ENCODE results near the gene PLCH1.
A peak's percentile ranks its signal among the peaks of the same experiment; 100 is the strongest.

Gene PLCH1

GRCh38 chr3:155382396-155383042 lies 362.4 kb downstream of the PLCH1 start:
- Histone ChIP-seq H3K23ac (ENCODE audit: low read length) (no peak overlapping the region), H2BK15ac (replicated peaks; ENCODE audit: low read depth) (no peak overlapping the region), H3K27me3 (ENCODE audit: insufficient read depth, low read length, poor library complexity) (no peaks in the 10 kb centered on the region), H3K9ac (ENCODE audit: low read length) (no peak overlapping the region), H3K27ac (ENCODE audit: low read depth, low read length) (no peak overlapping the region), H3K79me2 (ENCODE audit: control insufficient read depth, insufficient read depth, low read length) (no peaks in the 10 kb centered on the region), H3K36me3 (ENCODE audit: control insufficient read depth, insufficient read depth, low read length) (no peaks in the 10 kb centered on the region), H2AK5ac (ENCODE audit: low read length) (no peak overlapping the region), H2BK5ac (ENCODE audit: low read length) (no peak overlapping the region), H4K8ac (ENCODE audit: low read depth, low read length) (no peak overlapping the region), H4K5ac (ENCODE audit: low read length) (no peak overlapping the region), H3K79me1 (ENCODE audit: low read length) (no peaks in the 10 kb centered on the region), H3K4me3 (ENCODE audit: low read length) (no peak overlapping the region), H2BK120ac (ENCODE audit: low read depth, low read length) (no peak overlapping the region), H3K18ac (ENCODE audit: low read length) (no peak overlapping the region), H3K56ac (ENCODE audit: low read length) (no peak overlapping the region), H3K4me2 (ENCODE audit: low read length) (no peak overlapping the region), H3K4ac (ENCODE audit: low read depth, low read length) (no peak overlapping the region), H3K4me1 (ENCODE audit: control insufficient read depth, low read depth, low read length) (no peaks in the 10 kb centered on the region)
- WGBS (ENCODE audit: extremely low coverage, insufficient coverage, low lambda C conversion rate): no CpG with 5 or more reads among the region's 6 CpGs
- DNase-seq: peak; percentile 82

GRCh38 chr3:155377847-155378246 lies 367.0 kb downstream of the PLCH1 start:
- DNase-seq: no peak
- H3K4ac ChIP-seq (ENCODE audit: low read depth, low read length): no peak overlapping the region
- H3K9ac ChIP-seq (ENCODE audit: low read length): no peak overlapping the region
- H2AK5ac ChIP-seq (ENCODE audit: low read length): no peak overlapping the region
- H3K36me3 ChIP-seq (ENCODE audit: control insufficient read depth, insufficient read depth, low read length): no peaks in the 10 kb centered on the region
- H3K79me2 ChIP-seq (ENCODE audit: control insufficient read depth, insufficient read depth, low read length): no peaks in the 10 kb centered on the region
- H2BK15ac ChIP-seq (replicated peaks; ENCODE audit: low read depth): no peak overlapping the region
- H3K4me3 ChIP-seq (ENCODE audit: low read length): no peak overlapping the region
- H3K27ac ChIP-seq (ENCODE audit: low read depth, low read length): no peak overlapping the region
- no peak overlapping the region for H3K56ac ChIP-seq (ENCODE audit: low read length)
- WGBS (ENCODE audit: extremely low coverage, insufficient coverage, low lambda C conversion rate): no CpG with 5 or more reads among the region's 1 CpG
- no peak overlapping the region for H4K5ac ChIP-seq (ENCODE audit: low read length)
- H3K4me1 ChIP-seq (ENCODE audit: control insufficient read depth, low read depth, low read length): no peaks in the 10 kb centered on the region
- H3K27me3 ChIP-seq (ENCODE audit: insufficient read depth, low read length, poor library complexity): no peaks in the 10 kb centered on the region
- H4K8ac ChIP-seq (ENCODE audit: low read depth, low read length): no peak overlapping the region
- no peak overlapping the region for H2BK5ac ChIP-seq (ENCODE audit: low read length)
- no peaks in the 10 kb centered on the region for H3K79me1 ChIP-seq (ENCODE audit: low read length)
- H3K18ac ChIP-seq (ENCODE audit: low read length): no peak overlapping the region
- no peak overlapping the region for H3K23ac ChIP-seq (ENCODE audit: low read length)
- no peak overlapping the region for H3K4me2 ChIP-seq (ENCODE audit: low read length)
- no peak overlapping the region for H2BK120ac ChIP-seq (ENCODE audit: low read depth, low read length)

- WGBS (ENCODE audit: extremely low coverage, insufficient coverage, low lambda C conversion rate): no CpG with 5 or more reads among the region's 2 CpGs
- Histone ChIP-seq H3K4ac (ENCODE audit: low read depth, low read length) (no peak overlapping the region), H3K9ac (ENCODE audit: low read length) (no peak overlapping the region), H3K79me2 (ENCODE audit: control insufficient read depth, insufficient read depth, low read length) (no peaks in the 10 kb centered on the region), H3K36me3 (ENCODE audit: control insufficient read depth, insufficient read depth, low read length) (no peaks in the 10 kb centered on the region), H3K79me1 (ENCODE audit: low read length) (no peaks in the 10 kb centered on the region), H3K4me3 (ENCODE audit: low read length) (no peak overlapping the region), H3K4me2 (ENCODE audit: low read length) (no peak overlapping the region), H2BK15ac (replicated peaks; ENCODE audit: low read depth) (no peak overlapping the region), H2AK5ac (ENCODE audit: low read length) (no peak overlapping the region), H2BK120ac (ENCODE audit: low read depth, low read length) (no peak overlapping the region), H3K23ac (ENCODE audit: low read length) (no peak overlapping the region), H2BK5ac (ENCODE audit: low read length) (no peak overlapping the region), H4K8ac (ENCODE audit: low read depth, low read length) (no peak overlapping the region), H3K18ac (ENCODE audit: low read length) (no peak overlapping the region), H3K27me3 (ENCODE audit: insufficient read depth, low read length, poor library complexity) (no peaks in the 10 kb centered on the region), H3K4me1 (ENCODE audit: control insufficient read depth, low read depth, low read length) (peaks cover 3% of the 10 kb centered on the region), H3K27ac (ENCODE audit: low read depth, low read length) (no peak overlapping the region), H3K56ac (ENCODE audit: low read length) (no peak overlapping the region), H4K5ac (ENCODE audit: low read length) (no peak overlapping the region)
- DNase-seq: no peak
Measured at GRCh38 chr3:155377071-155377470, 367.8 kb downstream of the PLCH1 start.

GRCh38 chr3:155372281-155372680 lies 372.6 kb downstream of the PLCH1 start:
- no peak for DNase-seq
- Histone ChIP-seq H3K27ac (ENCODE audit: low read depth, low read length) (no peak overlapping the region), H4K8ac (ENCODE audit: low read depth, low read length) (no peak overlapping the region), H3K4ac (ENCODE audit: low read depth, low read length) (no peak overlapping the region), H3K36me3 (ENCODE audit: control insufficient read depth, insufficient read depth, low read length) (no peaks in the 10 kb centered on the region), H3K56ac (ENCODE audit: low read length) (no peak overlapping the region), H3K4me3 (ENCODE audit: low read length) (no peak overlapping the region), H3K18ac (ENCODE audit: low read length) (no peak overlapping the region), H3K27me3 (ENCODE audit: insufficient read depth, low read length, poor library complexity) (no peaks in the 10 kb centered on the region), H3K4me1 (ENCODE audit: control insufficient read depth, low read depth, low read length) (peaks cover 4% of the 10 kb centered on the region), H2BK120ac (ENCODE audit: low read depth, low read length) (no peak overlapping the region), H2BK15ac (replicated peaks; ENCODE audit: low read depth) (no peak overlapping the region), H3K79me2 (ENCODE audit: control insufficient read depth, insufficient read depth, low read length) (no peaks in the 10 kb centered on the region), H2AK5ac (ENCODE audit: low read length) (no peak overlapping the region), H3K23ac (ENCODE audit: low read length) (no peak overlapping the region), H4K5ac (ENCODE audit: low read length) (no peak overlapping the region), H2BK5ac (ENCODE audit: low read length) (no peak overlapping the region), H3K9ac (ENCODE audit: low read length) (no peak overlapping the region), H3K79me1 (ENCODE audit: low read length) (no peaks in the 10 kb centered on the region), H3K4me2 (ENCODE audit: low read length) (no peak overlapping the region)
- WGBS (ENCODE audit: extremely low coverage, insufficient coverage, low lambda C conversion rate): no CpG with 5 or more reads among the region's 1 CpG

GRCh38 chr3:155370764-155371503 lies 373.9 kb downstream of the PLCH1 start:
- H2BK5ac ChIP-seq (ENCODE audit: low read length): no peak overlapping the region
- no peak overlapping the region for H3K23ac ChIP-seq (ENCODE audit: low read length)
- H2BK120ac ChIP-seq (ENCODE audit: low read depth, low read length): no peak overlapping the region
- H3K56ac ChIP-seq (ENCODE audit: low read length): no peak overlapping the region
- no peak overlapping the region for H4K8ac ChIP-seq (ENCODE audit: low read depth, low read length)
- no peak overlapping the region for H2AK5ac ChIP-seq (ENCODE audit: low read length)
- WGBS (ENCODE audit: extremely low coverage, insufficient coverage, low lambda C conversion rate): no CpG with 5 or more reads among the region's 4 CpGs
- H3K4me1 ChIP-seq (ENCODE audit: control insufficient read depth, low read depth, low read length): peaks cover 4% of the 10 kb centered on the region
- no peak overlapping the region for H3K4me3 ChIP-seq (ENCODE audit: low read length)
- H3K4me2 ChIP-seq (ENCODE audit: low read length): no peak overlapping the region
- H3K27ac ChIP-seq (ENCODE audit: low read depth, low read length): no peak overlapping the region
- H3K4ac ChIP-seq (ENCODE audit: low read depth, low read length): no peak overlapping the region
- no peak overlapping the region for H4K5ac ChIP-seq (ENCODE audit: low read length)
- no peak overlapping the region for H2BK15ac ChIP-seq (replicated peaks; ENCODE audit: low read depth)
- H3K36me3 ChIP-seq (ENCODE audit: control insufficient read depth, insufficient read depth, low read length): no peaks in the 10 kb centered on the region
- H3K79me2 ChIP-seq (ENCODE audit: control insufficient read depth, insufficient read depth, low read length): no peaks in the 10 kb centered on the region
- no peaks in the 10 kb centered on the region for H3K27me3 ChIP-seq (ENCODE audit: insufficient read depth, low read length, poor library complexity)
- no peak overlapping the region for H3K9ac ChIP-seq (ENCODE audit: low read length)
- no peak overlapping the region for H3K18ac ChIP-seq (ENCODE audit: low read length)
- no peak for DNase-seq
- H3K79me1 ChIP-seq (ENCODE audit: low read length): no peaks in the 10 kb centered on the region

- Histone ChIP-seq H3K4me2 (ENCODE audit: low read length) (no peak overlapping the region), H2BK5ac (ENCODE audit: low read length) (no peak overlapping the region), H2BK120ac (ENCODE audit: low read depth, low read length) (no peak overlapping the region), H3K79me1 (ENCODE audit: low read length) (no peaks in the 10 kb centered on the region), H2AK5ac (ENCODE audit: low read length) (no peak overlapping the region), H4K8ac (ENCODE audit: low read depth, low read length) (no peak overlapping the region), H3K79me2 (ENCODE audit: control insufficient read depth, insufficient read depth, low read length) (no peaks in the 10 kb centered on the region), H3K23ac (ENCODE audit: low read length) (no peak overlapping the region), H2BK15ac (replicated peaks; ENCODE audit: low read depth) (no peak overlapping the region), H3K18ac (ENCODE audit: low read length) (no peak overlapping the region), H3K4ac (ENCODE audit: low read depth, low read length) (no peak overlapping the region), H3K4me3 (ENCODE audit: low read length) (no peak overlapping the region), H3K56ac (ENCODE audit: low read length) (no peak overlapping the region), H3K27me3 (ENCODE audit: insufficient read depth, low read length, poor library complexity) (no peaks in the 10 kb centered on the region), H3K36me3 (ENCODE audit: control insufficient read depth, insufficient read depth, low read length) (no peaks in the 10 kb centered on the region), H3K27ac (ENCODE audit: low read depth, low read length) (no peak overlapping the region), H3K9ac (ENCODE audit: low read length) (no peak overlapping the region), H4K5ac (ENCODE audit: low read length) (no peak overlapping the region), H3K4me1 (ENCODE audit: control insufficient read depth, low read depth, low read length) (peaks cover 4% of the 10 kb centered on the region)
- DNase-seq: no peak
Measured at GRCh38 chr3:155370198-155370597, 374.7 kb downstream of the PLCH1 start.
